Renal cortical epithelial cell (primary cell): ENCODE results near the gene GRAMD2A. TPM values are rescaled to one million over a fixed set of nuclear protein-coding genes. Genes with fewer than 3 reads are reported as not detected.
"Not testable (repeated sequence)": the region's sequence is repeated elsewhere in the genome, so short reads cannot be mapped to it uniquely, and the experiment has no call there.

ENCODE experiments used
- DNase-seq: peaks from one replicate; pipeline ENCODE4 v3.0.0-alpha.2; 2011; ENCODE audit warnings: low read depth
- total RNA-seq: library from RNA; depleted of rRNA; stranded (reverse); fragments of >200 nt; gene quantifications from 2 replicates; pipeline ENCODE4 v1.2.3, GENCODE V29; 2014

The GRAMD2A gene
- total RNA-seq, 1 donor from 2014 or later = 1.8 TPM

- DNase-seq = peak; percentile 87
These were observed 13.3 kb downstream of the GRAMD2A start for GRCh38 chr15:72184165-72184811.

- DNase-seq = no peak
These were observed 13.8 kb downstream of the GRAMD2A start for GRCh38 chr15:72183781-72184164.

GRCh38 chr15:72182673-72183072 is 14.9 kb downstream of the GRAMD2A start:
- peak; percentile 86 for DNase-seq

GRCh38 chr15:72182244-72182643 is 15.3 kb downstream of the GRAMD2A start:
- no peak for DNase-seq

- no peak for DNase-seq
These were observed 16.7 kb downstream of the GRAMD2A start for GRCh38 chr15:72180761-72181324.

GRCh38 chr15:72179950-72180581 is 17.5 kb downstream of the GRAMD2A start:
- DNase-seq = peak; percentile 59

- DNase-seq = no peak
These were observed 18.5 kb downstream of the GRAMD2A start for GRCh38 chr15:72178976-72179585.

- no peak for DNase-seq
These were observed 20.8 kb downstream of the GRAMD2A start for GRCh38 chr15:72176743-72177142.

- DNase-seq = peak; percentile 34
These were observed 21.4 kb downstream of the GRAMD2A start for GRCh38 chr15:72176159-72176558.

GRCh38 chr15:72175186-72176044 is 22.2 kb downstream of the GRAMD2A start:
- no peak for DNase-seq

- no peak for DNase-seq
These were observed 22.9 kb downstream of the GRAMD2A start for GRCh38 chr15:72174551-72175165.

GRCh38 chr15:72173864-72174550 is 23.6 kb downstream of the GRAMD2A start:
- no peak for DNase-seq

- DNase-seq = no peak
These were observed 24.2 kb downstream of the GRAMD2A start for GRCh38 chr15:72173401-72173800.

- DNase-seq = no peak
These were observed 24.8 kb downstream of the GRAMD2A start for GRCh38 chr15:72172796-72173195.

- not testable (repeated sequence) for DNase-seq
These were observed 25.6 kb downstream of the GRAMD2A start for GRCh38 chr15:72171978-72172377.

- DNase-seq = no peak
These were observed 26.9 kb downstream of the GRAMD2A start for GRCh38 chr15:72170691-72171090.

GRCh38 chr15:72169921-72170611 is 27.5 kb downstream of the GRAMD2A start:
- DNase-seq = no peak

GRCh38 chr15:72169236-72169920 is 28.2 kb downstream of the GRAMD2A start:
- DNase-seq = no peak

GRCh38 chr15:72168808-72169190 is 28.8 kb downstream of the GRAMD2A start:
- no peak for DNase-seq
